Activated T-cell treated with anti-CD3 and anti-CD28 coated beads, Interleukin-2, amount 50 U/mL, for 24 hours (primary cell): ENCODE data around the gene SRGAP2C.
"Not testable (repeated sequence)": the region's sequence is repeated elsewhere in the genome, so short reads cannot be mapped to it uniquely, and the experiment has no call there.

Experiments
- DNase-seq: peaks from one replicate; pipeline ENCODE4 v3.0.0-alpha.2; 2020
- H3K27ac Mint-ChIP-seq: 2 replicates; pipeline ENCODE4 v1.8.0; 2020; ENCODE audit warnings: mild to moderate bottlenecking, mixed read lengths
- H3K27me3 Mint-ChIP-seq: 2 replicates; pipeline ENCODE4 v1.8.0; 2020; ENCODE audit warnings: mixed read lengths
- H3K36me3 Mint-ChIP-seq: 2 replicates; pipeline ENCODE4 v1.8.0; 2020; ENCODE audit warnings: low read depth, mixed read lengths
- H3K4me1 Mint-ChIP-seq: 2 replicates; pipeline ENCODE4 v1.8.0; 2020; ENCODE audit warnings: low read depth, mixed read lengths
- H3K4me3 Mint-ChIP-seq: 2 replicates; pipeline ENCODE4 v1.8.0; 2020; ENCODE audit warnings: mild to moderate bottlenecking, moderate library complexity, mixed read lengths
- H3K9me3 Mint-ChIP-seq: 2 replicates; pipeline ENCODE4 v1.8.0; 2020; ENCODE audit warnings: mixed read lengths

The SRGAP2C gene

GRCh38 chr1:121376986-121377385, 192.2 kb downstream of the SRGAP2C start:
- not testable (repeated sequence) for H3K36me3 Mint-ChIP-seq, H3K27ac Mint-ChIP-seq, H3K4me1 Mint-ChIP-seq, DNase-seq, H3K9me3 Mint-ChIP-seq, H3K4me3 Mint-ChIP-seq, H3K27me3 Mint-ChIP-seq

- not testable (repeated sequence) for H3K9me3 Mint-ChIP-seq, H3K27ac Mint-ChIP-seq, H3K36me3 Mint-ChIP-seq, H3K4me3 Mint-ChIP-seq, H3K4me1 Mint-ChIP-seq, H3K27me3 Mint-ChIP-seq, DNase-seq
Observed at GRCh38 chr1:121378757-121379156, 194.0 kb downstream of the SRGAP2C start.

- not testable (repeated sequence) for H3K9me3 Mint-ChIP-seq, DNase-seq, H3K4me1 Mint-ChIP-seq, H3K27ac Mint-ChIP-seq, H3K4me3 Mint-ChIP-seq, H3K36me3 Mint-ChIP-seq, H3K27me3 Mint-ChIP-seq
Observed at GRCh38 chr1:121384754-121385153, 200.0 kb downstream of the SRGAP2C start.

GRCh38 chr1:121385162-121385561, 200.4 kb downstream of the SRGAP2C start:
- not testable (repeated sequence) for H3K27ac Mint-ChIP-seq, H3K36me3 Mint-ChIP-seq, H3K9me3 Mint-ChIP-seq, DNase-seq, H3K4me3 Mint-ChIP-seq, H3K4me1 Mint-ChIP-seq, H3K27me3 Mint-ChIP-seq

DNA sequence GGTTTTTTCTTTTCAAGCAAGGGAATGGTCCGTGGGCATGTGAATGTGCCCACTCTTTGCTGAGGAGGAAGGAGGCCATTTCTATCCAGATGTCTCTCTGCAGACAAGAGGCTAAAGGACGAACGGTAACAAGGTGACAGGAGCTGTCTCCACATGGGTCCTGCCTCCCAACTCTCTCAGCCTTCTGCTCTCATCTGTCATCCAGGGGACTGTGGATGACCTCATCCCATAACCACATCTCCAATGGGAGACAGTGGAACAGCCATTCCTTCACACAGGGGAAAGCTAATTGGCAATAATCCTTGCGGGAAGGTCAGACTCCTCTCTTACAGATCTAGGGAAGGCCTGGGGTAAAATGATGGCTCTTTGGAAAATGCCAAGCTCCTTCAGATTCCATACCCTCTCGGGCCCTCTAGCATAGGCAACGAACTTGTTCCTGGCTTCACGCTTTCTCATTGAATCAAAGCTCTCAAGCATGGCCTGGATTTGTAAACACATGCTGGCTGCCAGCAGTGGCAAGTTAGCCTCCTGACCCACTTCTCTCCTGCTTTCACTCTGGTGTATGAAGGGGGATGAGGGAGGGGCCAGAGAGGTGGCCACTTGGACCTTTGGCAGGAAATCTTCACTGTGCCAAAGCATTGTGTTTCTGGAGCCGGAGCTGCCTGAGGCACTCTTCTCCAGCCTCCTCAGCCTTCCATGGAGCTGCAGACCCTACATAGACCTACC, 201.0 kb downstream of the SRGAP2C start:
- H3K4me3 Mint-ChIP-seq, H3K27me3 Mint-ChIP-seq: not testable (repeated sequence)

GRCh38 chr1:121386319-121386948, 201.7 kb downstream of the SRGAP2C start:
- not testable (repeated sequence) for H3K36me3 Mint-ChIP-seq, H3K4me3 Mint-ChIP-seq, H3K27ac Mint-ChIP-seq, DNase-seq, H3K9me3 Mint-ChIP-seq, H3K27me3 Mint-ChIP-seq, H3K4me1 Mint-ChIP-seq

More for the DNA sequence above, 201.0 kb downstream of the SRGAP2C start:
- DNase-seq, H3K9me3 Mint-ChIP-seq, H3K27ac Mint-ChIP-seq, H3K36me3 Mint-ChIP-seq, H3K4me1 Mint-ChIP-seq: not testable (repeated sequence)

GRCh38 chr1:121389895-121390560, 205.3 kb downstream of the SRGAP2C start:
- H3K36me3 Mint-ChIP-seq, H3K4me3 Mint-ChIP-seq, H3K9me3 Mint-ChIP-seq, H3K27ac Mint-ChIP-seq, H3K4me1 Mint-ChIP-seq, DNase-seq, H3K27me3 Mint-ChIP-seq: not testable (repeated sequence)

DNA sequence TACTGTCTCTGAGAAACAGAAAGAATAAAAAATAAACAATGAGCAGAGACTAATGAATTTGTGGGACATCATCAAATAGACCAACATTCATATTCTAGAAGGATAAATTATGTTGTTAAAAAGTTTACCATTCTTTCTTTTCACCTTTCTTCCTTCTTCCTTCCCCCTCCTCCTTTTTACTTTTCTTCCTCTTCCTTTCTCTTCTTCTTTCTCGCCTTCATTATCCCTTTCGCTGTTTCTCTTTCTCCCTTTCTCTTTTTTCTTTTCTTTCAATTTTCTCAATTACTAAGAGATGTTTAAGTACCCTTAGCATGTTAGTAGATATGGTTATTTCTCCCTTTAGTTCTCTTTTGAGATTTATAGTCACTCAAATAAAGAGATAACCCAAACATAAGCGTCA, 207.4 kb downstream of the SRGAP2C start:
- H3K9me3 Mint-ChIP-seq, DNase-seq, H3K27me3 Mint-ChIP-seq, H3K4me3 Mint-ChIP-seq, H3K27ac Mint-ChIP-seq, H3K36me3 Mint-ChIP-seq, H3K4me1 Mint-ChIP-seq: not testable (repeated sequence)

- H3K4me1 Mint-ChIP-seq: peaks cover 11% of the 10 kb centered on the region
- H3K27ac Mint-ChIP-seq, H3K9me3 Mint-ChIP-seq: not testable (repeated sequence)
- peaks cover 15% of the 10 kb centered on the region for H3K27me3 Mint-ChIP-seq
- peak overlapping the region; percentile 70 for H3K4me3 Mint-ChIP-seq
- peaks cover 11% of the 10 kb centered on the region for H3K36me3 Mint-ChIP-seq
- DNase-seq: peak; percentile 32
Observed at GRCh38 chr1:121395718-121396201, 211.0 kb downstream of the SRGAP2C start.

GRCh38 chr1:121396335-121397081, 211.7 kb downstream of the SRGAP2C start:
- Mint-ChIP-seq H3K36me3 (peaks cover 14% of the 10 kb centered on the region), H3K27me3 (peaks cover 19% of the 10 kb centered on the region), H3K4me3 (peak overlapping the region; percentile 83), H3K27ac (peak overlapping the region; percentile 82), H3K9me3 (peaks cover 16% of the 10 kb centered on the region), H3K4me1 (peaks cover 19% of the 10 kb centered on the region)
- DNase-seq: peak; percentile 52

DNA sequence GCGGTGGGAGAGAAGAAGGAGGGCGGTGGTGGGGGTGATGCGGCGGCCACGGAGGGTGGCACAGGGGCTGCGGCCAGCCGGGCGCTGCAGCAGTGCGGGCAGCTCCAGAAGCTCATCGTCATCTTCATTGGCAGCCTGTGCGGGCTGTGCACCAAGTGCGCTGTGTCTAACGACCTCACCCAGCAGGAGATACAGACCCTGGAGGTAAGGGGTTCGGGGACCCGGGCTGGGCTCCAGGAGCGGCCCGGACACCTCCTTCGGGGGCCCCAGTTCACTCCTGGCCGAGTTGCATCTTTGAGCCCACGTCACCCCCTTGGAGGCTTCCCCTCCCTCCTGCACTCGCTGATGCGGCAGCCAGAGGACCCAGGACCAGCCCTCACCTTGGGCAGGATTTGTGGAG, 212.3 kb downstream of the SRGAP2C start:
- H3K4me3 Mint-ChIP-seq: peak overlapping the region; percentile 83
- DNase-seq, H3K27ac Mint-ChIP-seq: not testable (repeated sequence)
- H3K36me3 Mint-ChIP-seq: peaks cover 14% of the 10 kb centered on the region
- peaks cover 19% of the 10 kb centered on the region for H3K27me3 Mint-ChIP-seq
- H3K9me3 Mint-ChIP-seq: peaks cover 16% of the 10 kb centered on the region
- peaks cover 20% of the 10 kb centered on the region for H3K4me1 Mint-ChIP-seq

GRCh38 chr1:121399193-121399592, 214.4 kb downstream of the SRGAP2C start:
- peaks cover 18% of the 10 kb centered on the region for H3K9me3 Mint-ChIP-seq
- H3K36me3 Mint-ChIP-seq: peaks cover 14% of the 10 kb centered on the region
- H3K27ac Mint-ChIP-seq, DNase-seq, H3K4me3 Mint-ChIP-seq: not testable (repeated sequence)
- H3K27me3 Mint-ChIP-seq: peaks cover 19% of the 10 kb centered on the region
- H3K4me1 Mint-ChIP-seq: peaks cover 20% of the 10 kb centered on the region

DNA sequence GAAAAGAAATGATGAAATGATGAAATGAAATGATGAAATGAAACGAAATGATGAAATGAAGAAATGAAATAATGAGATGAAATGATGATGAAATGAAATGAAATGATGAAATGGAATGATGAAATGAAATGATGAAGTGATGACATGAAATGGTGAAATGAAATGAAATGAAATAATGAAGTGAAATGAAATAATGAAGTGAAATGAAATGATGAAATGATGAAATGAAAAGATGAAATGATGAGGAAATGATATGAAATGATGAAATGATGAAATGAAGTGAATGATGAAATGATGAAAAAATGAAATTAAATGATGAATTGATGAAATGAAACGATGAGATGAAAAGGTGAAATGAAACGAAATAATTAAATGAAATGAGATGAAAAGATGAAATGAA, 215.3 kb downstream of the SRGAP2C start:
- H3K4me1 Mint-ChIP-seq: peaks cover 20% of the 10 kb centered on the region
- not testable (repeated sequence) for H3K4me3 Mint-ChIP-seq, DNase-seq
- peak overlapping the region; percentile 62 for H3K27ac Mint-ChIP-seq
- peaks cover 14% of the 10 kb centered on the region for H3K36me3 Mint-ChIP-seq
- H3K9me3 Mint-ChIP-seq: peaks cover 18% of the 10 kb centered on the region
- peaks cover 19% of the 10 kb centered on the region for H3K27me3 Mint-ChIP-seq

- Mint-ChIP-seq H3K9me3 (peaks cover 18% of the 10 kb centered on the region), H3K4me3 (peak overlapping the region; percentile 56), H3K27me3 (peaks cover 17% of the 10 kb centered on the region), H3K36me3 (peaks cover 14% of the 10 kb centered on the region), H3K27ac (peak overlapping the region; percentile 62), H3K4me1 (peaks cover 18% of the 10 kb centered on the region)
- not testable (repeated sequence) for DNase-seq
Observed at GRCh38 chr1:121400541-121401310, 216.0 kb downstream of the SRGAP2C start.
